ENCODE data around the gene RHOBTB3.
"Not testable (repeated sequence)": the region's sequence is repeated elsewhere in the genome, so short reads cannot be mapped to it uniquely, and the experiment has no call there.

Gene RHOBTB3

GRCh38 chr5:95730730-95731570 is at the start of gene RHOBTB3:
Gene RHOBTB3 (plus strand): TSS chr5:95731336. CDS start chr5:95731683, 347 bp downstream.
- peak; percentile 96 for DNase-seq (ENCODE audit: low read depth)

- DNase-seq (ENCODE audit: low read depth) = no peak
Observed at GRCh38 chr5:95682891-95683290, 48.2 kb upstream of the RHOBTB3 start, which contains the start of gene SPATA9. Gene SPATA9 (minus strand): TSS chr5:95682991. CDS start chr5:95682854, 137 bp downstream.

- no peak for DNase-seq (ENCODE audit: low read depth)
Observed at GRCh38 chr5:95684361-95684760, 46.8 kb upstream of the RHOBTB3 start.

GRCh38 chr5:95686651-95687050 is 44.5 kb upstream of the RHOBTB3 start:
- DNase-seq (ENCODE audit: low read depth) = peak; percentile 24

GRCh38 chr5:95689680-95690079 is 41.5 kb upstream of the RHOBTB3 start:
- no peak for DNase-seq (ENCODE audit: low read depth)

DNA sequence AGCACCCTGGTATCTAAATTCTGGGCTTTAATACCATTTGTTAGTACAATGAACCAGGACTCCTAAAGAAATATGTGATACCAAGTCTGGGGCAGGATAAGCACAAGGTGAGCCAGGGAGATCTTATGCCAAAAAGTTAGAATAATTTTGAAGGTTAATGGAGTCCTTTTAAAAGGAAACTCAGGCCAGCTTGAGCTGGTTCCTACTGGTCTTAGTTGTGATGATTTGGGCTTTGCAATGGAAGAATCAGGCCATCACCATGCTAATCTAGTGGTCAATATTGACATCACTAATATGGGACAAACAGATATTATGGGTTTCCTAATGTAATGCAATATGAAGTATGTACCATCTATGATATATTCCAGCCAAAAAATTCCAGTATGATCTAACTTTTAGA is 40.8 kb upstream of the RHOBTB3 start:
- DNase-seq (ENCODE audit: low read depth) = no peak

DNA sequence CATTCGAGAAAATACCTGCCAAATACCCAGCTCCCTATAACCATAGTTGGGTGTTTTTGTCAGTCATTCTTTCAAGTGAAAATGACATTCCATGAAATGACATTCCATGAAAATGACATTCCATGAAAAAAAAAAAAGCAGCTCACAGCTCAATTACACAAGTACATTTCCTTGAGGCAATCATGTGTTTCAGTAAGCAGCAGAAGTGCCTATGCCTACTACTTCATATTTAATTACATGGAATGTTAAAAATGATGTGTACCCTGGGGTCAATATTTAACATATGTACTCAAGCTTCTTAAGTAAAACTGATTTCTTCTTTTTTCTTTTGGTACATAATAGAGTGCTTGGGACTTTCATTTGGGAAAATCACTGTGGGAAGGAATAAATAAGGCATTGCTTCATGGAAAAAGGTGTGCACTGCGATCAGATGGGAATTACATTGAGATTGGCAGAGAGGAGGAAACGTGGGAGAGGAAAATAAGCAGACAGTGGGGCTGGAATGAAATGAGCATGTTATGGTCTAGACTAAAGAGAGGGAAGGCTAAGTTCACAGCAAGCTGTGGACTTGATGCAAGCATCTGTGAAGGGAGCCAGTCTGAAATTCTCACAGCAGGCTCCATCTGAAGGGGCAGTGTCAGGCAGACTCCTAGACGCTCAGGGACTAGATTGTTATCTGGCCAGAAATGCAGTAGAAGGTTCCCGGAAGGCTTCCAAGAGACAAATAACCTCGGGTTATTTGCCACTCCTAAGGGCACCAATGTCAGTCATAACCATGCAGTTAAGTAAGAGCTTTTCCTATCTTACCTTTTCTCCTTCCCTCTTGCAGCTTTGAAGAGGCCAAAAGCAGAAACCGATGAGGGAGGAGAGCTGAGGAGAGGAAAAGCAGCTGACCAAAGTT is 33.1 kb upstream of the RHOBTB3 start:
- DNase-seq (ENCODE audit: low read depth) = no peak

GRCh38 chr5:95699337-95699736 is 31.8 kb upstream of the RHOBTB3 start:
- DNase-seq (ENCODE audit: low read depth) = no peak

DNA sequence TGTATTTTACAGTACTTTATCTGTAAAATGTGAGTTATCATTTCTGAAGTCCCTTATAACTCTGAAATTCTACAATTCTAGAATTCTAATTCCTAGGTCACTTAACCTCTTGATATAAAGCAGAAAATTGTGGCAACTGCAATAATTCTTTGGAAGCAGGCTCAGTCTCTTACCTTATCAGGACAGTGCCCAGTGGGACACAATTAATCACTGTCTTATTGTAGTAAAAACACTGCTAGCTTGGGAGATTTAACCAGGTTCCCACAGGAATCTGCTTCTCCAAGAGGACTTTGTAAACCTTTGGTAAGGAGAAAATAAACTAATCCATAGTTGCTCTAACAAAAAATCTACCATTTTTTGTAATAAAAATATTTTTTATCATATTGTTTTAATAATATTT is 30.1 kb upstream of the RHOBTB3 start:
- peak; percentile 36 for DNase-seq (ENCODE audit: low read depth)

DNA sequence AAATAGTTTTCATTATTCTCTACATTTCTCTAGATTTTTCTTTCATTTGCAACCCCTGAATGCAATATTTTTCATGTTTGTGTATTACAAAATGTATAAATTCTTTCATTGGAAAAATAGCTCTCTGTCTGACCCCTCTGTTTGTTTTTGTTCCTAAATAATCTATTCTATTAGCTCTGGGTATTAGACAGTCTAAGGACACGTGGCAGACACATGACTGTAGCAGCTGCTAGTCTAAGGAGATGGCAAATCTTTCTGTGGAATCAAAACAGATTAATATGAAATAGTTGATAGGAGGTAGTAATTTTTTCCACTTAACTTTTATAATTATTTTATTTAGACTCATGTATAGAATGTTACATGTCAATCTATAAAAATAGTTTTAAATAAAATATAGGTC is 27.0 kb upstream of the RHOBTB3 start:
- no peak for DNase-seq (ENCODE audit: low read depth)

DNA sequence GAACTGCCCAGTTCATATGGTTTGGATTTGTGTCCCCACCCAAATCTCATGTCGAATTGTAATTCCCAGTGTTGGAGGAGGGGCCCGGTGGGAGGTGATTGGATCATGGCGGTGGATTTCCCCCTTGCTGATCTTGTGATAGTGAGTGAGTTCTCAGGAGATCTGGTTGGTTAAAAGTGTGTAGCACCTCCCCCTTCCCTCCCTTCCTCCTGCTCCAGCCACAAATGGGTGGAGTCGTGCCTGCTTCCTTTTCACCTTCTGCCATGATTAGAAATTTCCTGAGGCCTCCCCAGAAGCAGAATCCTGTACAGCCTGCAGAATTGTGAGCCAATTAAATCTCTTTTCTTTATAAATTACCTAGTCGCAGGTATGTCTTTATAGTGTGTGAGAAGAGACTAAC is 24.9 kb upstream of the RHOBTB3 start:
- DNase-seq (ENCODE audit: low read depth) = not testable (repeated sequence)

DNA sequence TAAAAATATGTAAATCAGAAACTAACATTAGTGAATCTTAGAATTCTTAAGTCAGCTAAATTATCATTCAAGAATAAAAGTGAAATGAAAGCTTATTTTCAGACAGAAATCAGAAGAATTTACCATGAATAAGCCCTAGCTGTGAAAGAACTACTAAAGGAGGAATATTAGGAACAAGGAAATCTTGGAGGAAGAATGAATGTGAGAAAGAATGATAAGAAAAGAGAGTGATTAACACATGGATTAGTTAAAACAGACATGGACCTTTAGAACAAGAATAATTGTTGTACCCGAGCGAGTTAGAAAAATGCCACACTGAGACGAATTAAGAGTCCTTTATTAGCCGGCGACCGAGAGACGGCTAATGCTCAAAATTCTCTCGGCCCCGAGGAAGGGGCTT is 24.1 kb upstream of the RHOBTB3 start:
- DNase-seq (ENCODE audit: low read depth) = no peak

- not testable (repeated sequence) for DNase-seq (ENCODE audit: low read depth)
Observed at GRCh38 chr5:95707534-95708188, 23.5 kb upstream of the RHOBTB3 start.

- no peak for DNase-seq (ENCODE audit: low read depth)
Observed at GRCh38 chr5:95708876-95709275, 22.3 kb upstream of the RHOBTB3 start.

DNA sequence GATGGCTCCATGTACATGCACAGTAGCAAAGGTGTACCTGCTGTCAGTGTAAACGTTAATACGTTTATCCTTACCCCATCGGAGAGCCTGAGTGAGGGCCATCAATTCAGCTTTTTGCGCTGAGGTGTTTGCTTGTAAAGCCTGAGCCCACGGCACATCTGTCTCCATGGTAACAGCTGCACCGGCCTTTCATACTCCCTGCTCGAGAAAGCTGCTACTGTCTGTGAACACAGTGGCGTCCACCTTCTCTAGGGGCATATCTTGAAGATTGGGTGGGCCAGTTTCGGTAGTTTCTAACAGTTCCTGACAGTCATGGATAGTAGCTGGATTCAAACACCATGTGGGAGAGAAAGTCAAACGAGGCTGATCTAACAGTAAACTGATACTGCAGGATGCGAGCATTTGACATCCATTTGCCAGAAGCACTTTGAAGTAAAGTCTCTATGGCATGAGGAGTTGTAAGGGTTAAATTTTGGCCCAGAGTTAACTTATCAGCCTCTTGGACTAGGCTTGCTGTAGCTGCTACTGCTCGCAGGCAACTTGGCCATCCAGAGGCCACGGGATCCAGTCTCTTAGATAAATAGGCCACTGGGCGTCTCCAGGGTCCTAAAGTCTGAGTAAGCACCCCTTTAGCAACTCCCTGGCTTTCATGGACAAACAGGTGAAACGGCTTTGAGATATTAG is 21.0 kb upstream of the RHOBTB3 start:
- DNase-seq (ENCODE audit: low read depth) = peak; percentile 60

DNA sequence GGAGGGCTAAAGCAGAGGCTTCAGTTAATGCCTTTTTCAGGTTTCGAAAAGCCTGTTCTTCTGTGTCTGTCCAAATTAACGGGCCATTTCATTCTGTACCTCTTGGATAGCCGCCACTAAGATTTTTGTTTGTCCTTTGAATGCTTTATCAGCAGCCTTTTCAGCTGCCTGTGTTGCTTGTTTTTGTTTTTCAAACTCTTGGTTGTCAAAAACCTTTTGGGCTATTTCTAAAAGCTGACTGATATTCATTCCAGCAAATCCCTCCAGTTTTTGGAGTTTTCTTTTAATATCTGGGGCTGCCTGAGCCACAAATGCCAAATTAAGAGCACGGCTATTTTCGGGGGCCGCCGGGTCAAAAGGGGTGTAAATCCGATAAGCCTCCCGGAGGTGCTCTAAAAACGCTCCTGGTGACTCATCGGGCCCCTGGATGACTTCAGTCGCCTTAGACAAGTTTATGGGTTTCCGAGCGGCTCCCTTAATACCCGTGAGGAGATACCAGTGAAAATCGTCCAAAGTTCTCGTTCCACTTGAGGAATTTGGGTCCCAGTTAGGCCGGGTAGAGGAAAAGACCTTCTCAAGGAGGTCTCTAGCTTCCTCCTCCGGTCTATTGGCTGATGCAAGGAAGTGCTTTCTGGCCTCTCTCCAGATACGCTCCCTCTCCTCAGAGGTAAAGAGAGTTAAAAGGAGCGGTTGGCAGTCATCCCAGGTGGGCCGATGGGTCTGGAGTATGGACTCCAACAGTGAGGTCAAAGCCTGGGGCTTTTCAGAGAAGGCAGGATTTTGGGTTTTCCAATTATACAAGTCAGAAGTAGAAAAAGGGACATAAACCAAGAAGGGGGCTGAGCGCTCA is 20.3 kb upstream of the RHOBTB3 start:
- DNase-seq (ENCODE audit: low read depth) = not testable (repeated sequence)

GRCh38 chr5:95711501-95712346 is 19.4 kb upstream of the RHOBTB3 start:
- no peak for DNase-seq (ENCODE audit: low read depth)

GRCh38 chr5:95712347-95712958 is 18.7 kb upstream of the RHOBTB3 start:
- peak; percentile 91 for DNase-seq (ENCODE audit: low read depth)

- DNase-seq (ENCODE audit: low read depth) = not testable (repeated sequence)
Observed at GRCh38 chr5:95713246-95713645, 17.9 kb upstream of the RHOBTB3 start.
